HepG2 (cell line): Measurements from ENCODE around the gene CPLANE2. TPM values are rescaled to one million over a fixed set of nuclear protein-coding genes. Genes with fewer than 3 reads are reported as not detected.

Experiments
- CCDC6 ChIP-seq: sonication (generic); formaldehyde crosslinking; IDR thresholded peaks from 2 replicates; pipeline ENCODE4 v1.8.1; 2022; ENCODE audit warnings: mild to moderate bottlenecking, missing genetic modification reagents, moderate library complexity
- MEIS1 ChIP-seq: sonication (generic); formaldehyde crosslinking; IDR thresholded peaks from 2 replicates; pipeline ENCODE4 v1.9.0; 2021; ENCODE audit warnings: mild to moderate bottlenecking, missing genetic modification reagents, moderate library complexity, borderline replicate concordance
- MTA3 ChIP-seq: sonication (generic); formaldehyde crosslinking; IDR thresholded peaks from 2 replicates; pipeline ENCODE4 v1.4.0; 2020; ENCODE audit warnings: missing genetic modification reagents
- NCOR1 ChIP-seq: fragments of 200-600 bp; sonication (generic); IDR thresholded peaks from 2 replicates; pipeline ENCODE4 v1.7.0; 2017; ENCODE audit warnings: antibody characterized with exemption, low read length, borderline replicate concordance
- PATZ1 ChIP-seq: sonication (generic); formaldehyde crosslinking; IDR thresholded peaks from 2 replicates; pipeline ENCODE4 v1.4.0; 2020; ENCODE audit warnings: missing genetic modification reagents
- POGK ChIP-seq: sonication (generic); formaldehyde crosslinking; conservative IDR thresholded peaks from 2 replicates; pipeline ENCODE4 v1.8.0; 2022; ENCODE audit warnings: mild to moderate bottlenecking, moderate library complexity, missing genetic modification reagents
- ZBTB26 ChIP-seq: IDR thresholded peaks from 2 replicates; pipeline ENCODE4 v1.6.1; 2016; ENCODE audit warnings: missing compliant biosample characterization, missing genetic modification reagents, borderline replicate concordance
- ZNF34 ChIP-seq: sonication (generic); formaldehyde crosslinking; IDR thresholded peaks from 2 replicates; pipeline ENCODE4 v1.4.0; 2020; ENCODE audit warnings: mild to moderate bottlenecking, missing genetic modification reagents, borderline replicate concordance
- ZNF672 ChIP-seq: sonication (generic); formaldehyde crosslinking; IDR thresholded peaks from 2 replicates; pipeline ENCODE4 v1.8.1; 2022; ENCODE audit warnings: missing genetic modification reagents
- polyA plus RNA-seq, 8 experiments: library from polyadenylated mRNA; depleted of rRNA in 3 of 8; stranded (reverse) in 7 of 8; unstranded in 1 of 8; fragments of >200 nt; fragmentation: Illumina TruSeq in 4 of 8; extraction: Trizol in 4 of 8; gene quantifications; 2 replicates each; pipeline versions ENCODE4 v1.2.1 to v1.2.3, GENCODE V29; 2011 to 2016; ENCODE audit warnings: low read depth in 4 of 8, missing spikeins in 1 of 8, mixed read lengths in 1 of 8; ENCODE audit not compliant: insufficient read depth in 1 of 8
- total RNA-seq, 5 experiments: library from RNA; depleted of rRNA; stranded (reverse); fragments of >200 nt; fragmentation: Illumina TruSeq; extraction: Trizol; gene quantifications; 2 replicates each; pipeline ENCODE4 v1.2.3, GENCODE V29; 2016; ENCODE audit warnings: low read depth in 1 of 5

Gene CPLANE2
- total and polyA plus RNA-seq, 2 of the 13 experiments (the other 11 are each of a cell fraction or from before 2014, with no cell fraction given): 0.29 to 1.6 TPM

- TF ChIP-seq ZBTB26 (CRISPR knock-in tag) (no peak), ZNF672 (no peak), ZNF34 (no peak), CCDC6 (CRISPR knock-in tag) (no peak), NCOR1 (no peak), MEIS1 (CRISPR knock-in tag) (no peak), POGK (CRISPR knock-in tag) (no peak), MTA3 (CRISPR knock-in tag) (no peak), PATZ1 (CRISPR knock-in tag) (no peak)
Observed at GRCh38 chr1:16254263-16254928, 17.4 kb upstream of the CPLANE2 start (continued).
